Activated naive CD4-positive, alpha-beta T cell treated with anti-CD3 and anti-CD28 coated beads, Interleukin-2, amount 50 U/mL, for 72 hours (primary cell): ENCODE data around the gene CSPG4. TPM values are rescaled to one million over a fixed set of nuclear protein-coding genes. Genes with fewer than 3 reads are reported as not detected.
A peak's percentile ranks its signal among the peaks of the same experiment; 100 is the strongest.
"Not testable (repeated sequence)": the region's sequence is repeated elsewhere in the genome, so short reads cannot be mapped to it uniquely, and the experiment has no call there.

Experiments
- ATAC-seq, 2 donors: fragments of 150-1000 bp; cut with Tn5 transposase; 2 replicates each; pipeline ENCODE4 v1.10.0; 2021; ENCODE audit warnings: mild to moderate bottlenecking in 2 of 2, moderate library complexity in 2 of 2
- DNase-seq, 2 donors: peaks; one replicate each; pipeline ENCODE4 v3.0.0; 2021 to 2022; ENCODE audit warnings: low spot score in 2 of 2
- H3K27ac Mint-ChIP-seq, 2 donors: one replicate each; pipeline ENCODE4 v1.8.0; 2022; ENCODE audit warnings: mild to moderate bottlenecking in 2 of 2, mixed read lengths in 2 of 2
- H3K36me3 Mint-ChIP-seq, 2 donors: one replicate each; pipeline ENCODE4 v1.8.0; 2022; ENCODE audit warnings: mixed read lengths in 2 of 2
- H3K9me3 Mint-ChIP-seq, 2 donors: one replicate each; pipeline ENCODE4 v1.8.0; 2022; ENCODE audit warnings: mixed read lengths in 2 of 2
- total RNA-seq, 2 donors: library from RNA; stranded (reverse); gene quantifications; one replicate each; pipeline ENCODE4 v1.2.3, GENCODE V29; 2022

Gene CSPG4
- total RNA-seq, 2 donors from 2014 or later: not detected

DNA sequence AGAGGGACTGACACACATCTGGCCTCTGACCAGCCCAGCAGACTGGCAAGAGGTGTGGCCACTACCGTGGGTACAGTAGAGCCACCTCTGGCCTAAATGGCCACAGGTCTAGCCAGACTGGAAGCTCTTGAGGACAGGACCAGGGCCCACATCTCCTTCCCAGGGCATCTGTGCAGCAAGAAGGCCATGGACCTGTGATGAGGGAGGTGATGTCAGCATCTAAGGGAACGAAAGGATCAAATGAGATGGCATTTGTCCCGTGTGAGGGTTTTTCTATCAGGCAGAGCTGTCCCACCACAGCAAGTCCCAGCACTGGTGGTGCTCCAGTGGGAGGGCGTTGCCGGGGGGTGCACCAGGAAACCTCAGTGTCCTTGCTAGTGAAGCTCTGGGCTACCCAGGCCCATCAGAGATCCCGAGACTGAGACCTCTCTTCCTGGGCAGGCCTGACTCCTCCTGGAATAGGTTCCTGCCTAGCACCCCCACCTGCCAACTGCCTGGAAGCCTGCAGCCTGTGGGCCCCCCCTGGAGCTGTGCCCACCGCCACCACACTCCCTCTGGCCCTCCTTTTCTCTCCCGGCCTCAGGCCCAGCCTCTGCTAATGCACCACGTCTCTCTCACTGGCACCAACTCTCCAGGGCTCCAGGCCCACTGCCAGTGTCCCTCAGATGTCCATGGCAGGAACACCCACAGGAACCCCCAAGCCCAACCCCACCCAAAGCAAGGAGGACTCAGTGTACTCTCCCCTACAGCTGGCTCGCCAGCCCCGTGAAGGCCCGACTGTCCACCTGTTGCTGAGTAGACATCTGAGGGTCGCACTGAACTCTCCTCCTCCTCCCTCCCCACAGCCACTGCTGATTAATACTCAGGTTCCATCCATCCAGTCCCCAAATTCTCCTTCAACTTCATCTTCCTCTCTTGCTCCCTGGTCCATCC is 11.3 kb downstream of the CSPG4 start:
- not testable (repeated sequence) for H3K9me3 Mint-ChIP-seq, ATAC-seq, DNase-seq, H3K36me3 Mint-ChIP-seq
- H3K27ac Mint-ChIP-seq: peak overlapping the region in 1 of 2 donors; percentile 65

DNA sequence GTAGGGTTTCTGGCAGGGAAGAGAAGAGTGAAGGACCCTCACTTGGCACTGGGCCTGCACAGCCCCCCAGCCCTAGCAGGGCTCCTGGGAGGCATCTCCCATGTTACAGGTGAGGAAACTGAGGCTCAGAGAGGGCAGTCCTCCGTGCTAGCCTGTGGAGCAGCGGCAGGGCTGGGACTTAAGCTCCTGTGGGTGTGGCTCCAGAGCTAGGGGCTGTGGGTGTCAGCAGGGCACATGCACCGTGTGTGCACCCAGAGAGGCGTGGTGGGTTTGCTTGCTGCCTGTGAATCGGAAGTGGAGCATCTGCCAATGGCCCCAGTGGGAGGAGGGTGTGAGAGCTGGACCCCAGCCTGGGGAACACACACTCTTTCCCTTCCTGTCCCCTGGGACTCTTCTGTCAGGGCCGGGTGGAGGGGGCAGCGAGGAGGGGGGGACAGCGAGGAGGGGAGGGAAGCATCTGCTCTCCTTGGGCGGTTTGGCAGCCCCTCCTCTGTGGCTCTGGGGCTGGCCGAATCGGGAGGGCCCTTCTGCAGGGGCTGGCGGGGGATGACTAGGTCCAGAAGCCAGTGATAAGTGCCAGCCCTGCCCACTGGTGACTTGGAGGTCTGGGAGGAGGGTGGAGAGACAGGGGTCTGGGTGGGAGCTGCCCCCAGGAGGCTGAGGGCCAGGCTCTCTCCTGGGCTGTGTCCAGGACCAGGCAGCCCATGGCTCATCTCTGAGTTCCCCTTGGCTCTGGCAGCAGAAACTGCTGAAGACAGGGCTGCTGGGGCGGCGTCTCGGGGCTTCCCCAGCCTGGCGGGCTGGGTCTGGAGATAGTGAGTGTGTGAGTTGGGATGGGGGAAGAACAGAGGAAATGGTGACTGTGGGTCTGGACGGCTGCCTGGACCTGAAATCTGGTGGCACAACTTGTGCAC is 12.4 kb downstream of the CSPG4 start:
- not testable (repeated sequence) for DNase-seq, H3K36me3 Mint-ChIP-seq, H3K9me3 Mint-ChIP-seq
- H3K27ac Mint-ChIP-seq: peak overlapping the region in 1 of 2 donors; percentile 65
- peak in 1 of 2 donors; percentile 65 for ATAC-seq

GRCh38 chr15:75699517-75699916 is 13.1 kb downstream of the CSPG4 start:
- H3K9me3 Mint-ChIP-seq, DNase-seq, H3K27ac Mint-ChIP-seq, H3K36me3 Mint-ChIP-seq, ATAC-seq: not testable (repeated sequence)

GRCh38 chr15:75697974-75698747 is 14.5 kb downstream of the CSPG4 start:
- not testable (repeated sequence) for ATAC-seq, H3K27ac Mint-ChIP-seq, H3K9me3 Mint-ChIP-seq, DNase-seq, H3K36me3 Mint-ChIP-seq

GRCh38 chr15:75697523-75697922 is 15.1 kb downstream of the CSPG4 start:
- no peaks in the 10 kb centered on the region for H3K36me3 Mint-ChIP-seq

DNA sequence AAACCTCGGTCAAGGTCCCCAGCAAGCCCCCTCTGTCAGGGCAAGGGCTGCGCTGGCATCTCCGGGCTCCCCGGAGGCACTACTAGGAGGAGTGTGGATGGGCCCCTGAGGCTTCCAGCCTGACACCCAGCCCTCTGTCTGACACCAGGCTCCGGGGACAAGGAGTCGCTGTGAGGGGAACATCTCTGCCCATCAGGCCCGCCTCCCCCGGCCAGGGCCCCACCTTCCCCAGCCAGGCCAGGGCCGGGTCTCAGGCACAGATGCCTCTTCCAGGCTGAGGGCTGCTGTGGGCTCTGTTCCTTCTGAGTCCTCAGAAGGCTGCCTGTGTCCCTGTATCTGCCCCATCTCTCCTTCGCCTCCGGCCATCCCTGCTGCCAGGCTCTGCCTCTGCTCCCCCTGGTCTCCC is 15.8 kb downstream of the CSPG4 start:
- Mint-ChIP-seq H3K36me3 (no peaks in the 10 kb centered on the region), H3K27ac (no peak overlapping the region), H3K9me3 (no peaks in the 10 kb centered on the region)
- DNase-seq (no peak), ATAC-seq (no peak)

More at GRCh38 chr15:75697523-75697922, 15.1 kb downstream of the CSPG4 start:
- DNase-seq (no peak), ATAC-seq (no peak)
- H3K27ac Mint-ChIP-seq: no peak overlapping the region
- no peaks in the 10 kb centered on the region for H3K9me3 Mint-ChIP-seq

GRCh38 chr15:75696311-75696720 is 16.3 kb downstream of the CSPG4 start:
- DNase-seq: no peak
- H3K9me3 Mint-ChIP-seq: no peaks in the 10 kb centered on the region
- H3K36me3 Mint-ChIP-seq: no peaks in the 10 kb centered on the region
- H3K27ac Mint-ChIP-seq: no peak overlapping the region
- ATAC-seq: no peak

- Mint-ChIP-seq H3K27ac (peak overlapping the region; percentile 22 to 67), H3K36me3 (no peaks in the 10 kb centered on the region), H3K9me3 (no peaks in the 10 kb centered on the region)
- DNase-seq (no peak), ATAC-seq (no peak)
Observed at GRCh38 chr15:75695634-75696310, 16.9 kb downstream of the CSPG4 start.

DNA sequence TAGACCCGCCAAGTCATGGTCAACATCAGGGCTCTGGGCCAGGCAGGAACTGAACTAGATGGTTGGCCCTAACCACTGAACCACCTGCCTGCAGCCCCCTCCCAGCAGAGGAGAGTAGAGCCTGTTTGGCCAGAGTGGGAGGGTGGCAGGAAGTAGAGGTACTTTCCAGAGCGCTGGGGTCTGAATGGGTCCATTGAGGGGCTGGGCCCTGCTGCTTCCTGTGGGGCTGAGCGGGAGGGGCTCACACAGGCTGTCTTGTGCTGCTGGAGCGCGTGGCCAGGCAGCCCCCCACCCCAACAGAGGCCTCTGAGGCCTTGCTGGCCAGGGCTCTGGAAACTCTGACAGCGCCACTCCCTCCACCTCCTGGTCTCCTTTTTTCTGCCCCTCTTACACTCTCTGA is 17.4 kb downstream of the CSPG4 start:
- ATAC-seq (no peak), DNase-seq (no peak)
- Mint-ChIP-seq H3K36me3 (no peaks in the 10 kb centered on the region), H3K9me3 (no peaks in the 10 kb centered on the region), H3K27ac (peak overlapping the region; percentile 22 to 67)

GRCh38 chr15:75694241-75695182 is 18.1 kb downstream of the CSPG4 start:
- H3K27ac Mint-ChIP-seq: peak overlapping the region; percentile 22 to 67
- H3K36me3 Mint-ChIP-seq: no peaks in the 10 kb centered on the region
- ATAC-seq (no peak), DNase-seq (no peak)
- H3K9me3 Mint-ChIP-seq: no peaks in the 10 kb centered on the region

GRCh38 chr15:75693501-75694240 is 19.0 kb downstream of the CSPG4 start:
- no peak for ATAC-seq
- Mint-ChIP-seq H3K36me3 (no peaks in the 10 kb centered on the region), H3K9me3 (no peaks in the 10 kb centered on the region), H3K27ac (no peak overlapping the region)
- DNase-seq: no peak

GRCh38 chr15:75693028-75693427 is 19.6 kb downstream of the CSPG4 start:
- ATAC-seq, DNase-seq, H3K36me3 Mint-ChIP-seq, H3K27ac Mint-ChIP-seq, H3K9me3 Mint-ChIP-seq: not testable (repeated sequence)

DNA sequence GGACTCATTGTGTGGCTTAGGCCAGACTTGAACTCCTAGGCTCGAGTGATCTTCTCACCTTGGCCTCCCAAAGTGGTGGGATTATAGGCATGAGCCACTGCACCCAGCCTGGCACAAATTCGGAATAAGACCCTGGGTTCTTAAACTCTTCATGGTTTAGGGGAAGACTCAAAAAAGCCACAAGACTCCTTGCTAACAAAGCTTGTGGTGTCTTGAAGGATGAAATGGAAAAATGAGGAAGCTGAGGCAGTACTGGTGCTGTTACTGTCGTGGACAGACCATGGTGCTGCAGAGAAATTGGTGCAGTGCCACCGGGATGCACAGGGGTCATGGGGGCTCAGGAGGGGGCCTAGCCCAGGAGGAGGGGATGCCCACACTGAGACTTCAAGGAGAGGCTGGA is 20.3 kb downstream of the CSPG4 start:
- H3K36me3 Mint-ChIP-seq, H3K9me3 Mint-ChIP-seq, ATAC-seq, H3K27ac Mint-ChIP-seq, DNase-seq: not testable (repeated sequence)

GRCh38 chr15:75689429-75689828 is 23.2 kb downstream of the CSPG4 start:
- not testable (repeated sequence) for ATAC-seq, H3K36me3 Mint-ChIP-seq, H3K27ac Mint-ChIP-seq, H3K9me3 Mint-ChIP-seq, DNase-seq
